Activated CD8-positive, alpha-beta memory T cell treated with anti-CD3 and anti-CD28 coated beads, Interleukin-2, amount 50 U/mL, for 48 hours (primary cell): ENCODE results near the gene UNC5C.

Experiments
- DNase-seq: peaks from one replicate; pipeline ENCODE4 v3.0.0-alpha.2; 2020

The UNC5C gene

GRCh38 chr4:95548738-95549245 is at the start of gene UNC5C:
Gene UNC5C (minus strand): TSS chr4:95548973.
- DNase-seq: no peak

GRCh38 chr4:95596676-95597075 is 47.9 kb upstream of the UNC5C start:
- DNase-seq: no peak

GRCh38 chr4:95594629-95595028 is 45.9 kb upstream of the UNC5C start:
- no peak for DNase-seq

GRCh38 chr4:95594013-95594412 is 45.2 kb upstream of the UNC5C start:
- DNase-seq: no peak

- no peak for DNase-seq
Observed at GRCh38 chr4:95591278-95591677, 42.5 kb upstream of the UNC5C start.

- DNase-seq: no peak
Observed at GRCh38 chr4:95590615-95591014, 41.8 kb upstream of the UNC5C start.

- DNase-seq: no peak
Observed at GRCh38 chr4:95585016-95585695, 36.4 kb upstream of the UNC5C start.

- no peak for DNase-seq
Observed at GRCh38 chr4:95580226-95580625, 31.5 kb upstream of the UNC5C start.

- DNase-seq: no peak
Observed at GRCh38 chr4:95572304-95572991, 23.7 kb upstream of the UNC5C start.

- DNase-seq: no peak
Observed at GRCh38 chr4:95571577-95571976, 22.8 kb upstream of the UNC5C start.

- no peak for DNase-seq
Observed at GRCh38 chr4:95563638-95564337, 15.0 kb upstream of the UNC5C start.

- DNase-seq: no peak
Observed at GRCh38 chr4:95560774-95561173, 12.0 kb upstream of the UNC5C start.

GRCh38 chr4:95556207-95556859 is 7.6 kb upstream of the UNC5C start:
- no peak for DNase-seq

- DNase-seq: no peak
Observed at GRCh38 chr4:95552942-95553550, 4.3 kb upstream of the UNC5C start.

- no peak for DNase-seq
Observed at GRCh38 chr4:95551653-95552052, 2.9 kb upstream of the UNC5C start.

GRCh38 chr4:95550115-95550987 is 1.6 kb upstream of the UNC5C start:
- no peak for DNase-seq

- peak; percentile 59 for DNase-seq
Observed at GRCh38 chr4:95549246-95550114, 707 bp upstream of the UNC5C start.

- DNase-seq: peak; percentile 50
Observed at GRCh38 chr4:95547715-95548471, 880 bp downstream of the UNC5C start.

GRCh38 chr4:95546866-95547714 is 1.7 kb downstream of the UNC5C start:
- no peak for DNase-seq
